SU-DHL-6 (cell line): ENCODE measurements around the gene IRX6.

Source experiments
- H2AFZ ChIP-seq: fragments of 200-600 bp; sonication (generic); 2 replicates; pipeline ENCODE4 v1.6.1; 2014; ENCODE audit warnings: low read depth, mild to moderate bottlenecking, moderate library complexity, mixed read lengths, antibody characterized with exemption, low read length; ENCODE audit not compliant: severe bottlenecking
- H3F3A ChIP-seq: fragments of 200-600 bp; shearing (Covaris generic); 2 replicates; pipeline ENCODE4 v1.6.0; 2016; ENCODE audit warnings: antibody characterized with exemption, mild to moderate bottlenecking; ENCODE audit not compliant: insufficient read depth
- H3K27ac ChIP-seq: fragments of 200-600 bp; sonication (generic); 2 replicates; pipeline ENCODE4 v1.5.1; 2016; ENCODE audit warnings: low read depth, mild to moderate bottlenecking, low read length, moderate library complexity, mixed read lengths
- H3K27me3 ChIP-seq: fragments of 200-600 bp; sonication (generic), shearing (Covaris generic); 2 replicates; pipeline ENCODE4 v1.6.0; 2014; ENCODE audit warnings: mild to moderate bottlenecking, low read length
- H3K36me3 ChIP-seq: fragments of 200-600 bp; sonication (generic); 2 replicates; pipeline ENCODE4 v1.6.1; 2014; ENCODE audit warnings: mild to moderate bottlenecking, low read length, mixed read lengths
- H3K4me2 ChIP-seq: fragments of 300-600, 200-600 bp; shearing (Covaris generic), sonication (generic); 2 replicates; pipeline ENCODE4 v1.6.0; 2014; ENCODE audit warnings: low read length, low read depth, mild to moderate bottlenecking; ENCODE audit not compliant: poor library complexity, severe bottlenecking
- H3K4me3 ChIP-seq: fragments of 200-600 bp; sonication (generic); 2 replicates; pipeline ENCODE4 v1.5.1; 2014; ENCODE audit warnings: antibody characterized with exemption, low read length, mild to moderate bottlenecking, mixed read lengths; ENCODE audit not compliant: insufficient read depth, poor library complexity, severe bottlenecking
- H3K79me2 ChIP-seq: fragments of 200-600 bp; sonication (generic); 2 replicates; pipeline ENCODE4 v1.6.1; 2014; ENCODE audit warnings: mild to moderate bottlenecking, low read length, moderate library complexity; ENCODE audit not compliant: insufficient read depth
- H3K9ac ChIP-seq: fragments of 200-600 bp; sonication (generic); 2 replicates; pipeline ENCODE4 v1.7.0; 2014; ENCODE audit warnings: mild to moderate bottlenecking, low read length
- H3K9me2 ChIP-seq: fragments of 200-600 bp; sonication (generic); replicated peaks from 2 replicates; pipeline ENCODE4 v1.6.1; 2014; ENCODE audit warnings: low read length; ENCODE audit not compliant: insufficient read depth
- H3K9me3 ChIP-seq: fragments of 200-600 bp; sonication (generic); 2 replicates; pipeline ENCODE4 v1.6.1; 2014; ENCODE audit warnings: low read length, mixed read lengths; ENCODE audit not compliant: insufficient read depth
- H4K20me1 ChIP-seq: fragments of 200-600 bp; sonication (generic); 2 replicates; pipeline ENCODE4 v1.6.1; 2014; ENCODE audit warnings: low read depth, mild to moderate bottlenecking, antibody characterized with exemption, low read length, moderate library complexity, mixed read lengths
- EZH2phosphoT487 ChIP-seq: fragments of 200-600 bp; sonication (generic), shearing (Covaris generic); conservative IDR thresholded peaks from 2 replicates; pipeline ENCODE4 v1.6.1; 2018; ENCODE audit warnings: mild to moderate bottlenecking, antibody characterized with exemption, low read length, moderate library complexity, mixed read lengths
- TF ChIP-seq, protein P1 (sequence below): fragments of 200-600 bp; sonication (generic); IDR thresholded peaks from one replicate; pipeline ENCODE4 v1.5.1; 2017; ENCODE audit warnings: antibody characterized with exemption, mild to moderate bottlenecking, low read length, moderate library complexity; ENCODE audit not compliant: insufficient read depth, poor library complexity, severe bottlenecking

IRX6 gene

GRCh38 chr16:55369151-55369550 lies 45.1 kb downstream of the IRX6 start:
- no peaks in the 10 kb centered on the region for H4K20me1 ChIP-seq
- H2AFZ ChIP-seq, result no peak overlapping the region
- H3K27me3 ChIP-seq, result no peaks in the 10 kb centered on the region
- H3K9me2 ChIP-seq, result no peaks in the 10 kb centered on the region
- H3K36me3 ChIP-seq, result no peaks in the 10 kb centered on the region
- H3K27ac ChIP-seq, result no peak overlapping the region
- H3K4me3 ChIP-seq, result no peak overlapping the region
- no peaks in the 10 kb centered on the region for H3K79me2 ChIP-seq
- no peak overlapping the region for H3K4me2 ChIP-seq
- H3F3A ChIP-seq, result no peaks in the 10 kb centered on the region
- TF ChIP-seq, protein P1, sequence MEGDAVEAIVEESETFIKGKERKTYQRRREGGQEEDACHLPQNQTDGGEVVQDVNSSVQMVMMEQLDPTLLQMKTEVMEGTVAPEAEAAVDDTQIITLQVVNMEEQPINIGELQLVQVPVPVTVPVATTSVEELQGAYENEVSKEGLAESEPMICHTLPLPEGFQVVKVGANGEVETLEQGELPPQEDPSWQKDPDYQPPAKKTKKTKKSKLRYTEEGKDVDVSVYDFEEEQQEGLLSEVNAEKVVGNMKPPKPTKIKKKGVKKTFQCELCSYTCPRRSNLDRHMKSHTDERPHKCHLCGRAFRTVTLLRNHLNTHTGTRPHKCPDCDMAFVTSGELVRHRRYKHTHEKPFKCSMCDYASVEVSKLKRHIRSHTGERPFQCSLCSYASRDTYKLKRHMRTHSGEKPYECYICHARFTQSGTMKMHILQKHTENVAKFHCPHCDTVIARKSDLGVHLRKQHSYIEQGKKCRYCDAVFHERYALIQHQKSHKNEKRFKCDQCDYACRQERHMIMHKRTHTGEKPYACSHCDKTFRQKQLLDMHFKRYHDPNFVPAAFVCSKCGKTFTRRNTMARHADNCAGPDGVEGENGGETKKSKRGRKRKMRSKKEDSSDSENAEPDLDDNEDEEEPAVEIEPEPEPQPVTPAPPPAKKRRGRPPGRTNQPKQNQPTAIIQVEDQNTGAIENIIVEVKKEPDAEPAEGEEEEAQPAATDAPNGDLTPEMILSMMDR, result no peak
- TF ChIP-seq EZH2phosphoT487, result no peak
- H3K9ac ChIP-seq, result no peak overlapping the region
- H3K9me3 ChIP-seq, result no peaks in the 10 kb centered on the region

DNA sequence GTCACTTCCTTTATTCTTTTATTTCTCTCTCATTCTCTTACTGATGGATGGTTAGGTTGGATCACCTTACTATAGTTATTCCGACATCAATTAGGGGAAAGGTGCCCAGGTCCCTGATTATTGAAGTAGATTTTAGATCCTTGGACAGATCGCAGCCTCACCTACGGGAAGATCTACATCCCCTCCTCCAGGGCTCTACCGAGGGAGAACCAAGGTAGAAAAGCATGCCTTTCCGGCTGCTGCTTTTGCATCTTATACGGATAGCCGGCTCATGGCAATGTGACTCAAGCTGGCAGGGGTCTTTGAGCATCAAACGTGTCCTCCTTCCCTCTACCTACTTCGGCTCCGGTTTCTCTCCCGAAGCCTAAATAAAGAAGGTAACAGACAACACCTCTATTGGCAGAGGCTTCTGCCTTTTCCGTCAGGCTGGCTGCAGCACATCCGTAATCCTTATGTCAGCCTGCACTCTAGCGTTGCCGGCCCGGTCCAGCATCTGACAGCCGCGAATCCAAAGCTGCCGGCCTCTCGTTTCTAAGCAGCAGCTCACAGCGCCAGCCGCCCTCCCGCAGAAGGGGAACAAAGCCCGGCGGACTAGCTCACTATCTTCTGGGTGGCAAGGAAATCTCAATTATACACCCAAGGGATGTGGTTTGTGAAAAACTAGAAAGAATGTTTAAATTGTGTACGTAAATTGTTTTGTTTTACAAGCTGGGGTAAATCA lies 46.9 kb downstream of the IRX6 start:
- TF ChIP-seq, protein P1, result no peak
- no peak for TF ChIP-seq EZH2phosphoT487

GRCh38 chr16:55372792-55373488 lies 48.9 kb downstream of the IRX6 start:
- Histone ChIP-seq H4K20me1 (no peaks in the 10 kb centered on the region), H3K4me2 (no peak overlapping the region), H3K79me2 (no peaks in the 10 kb centered on the region), H3K9ac (no peak overlapping the region), H3K36me3 (no peaks in the 10 kb centered on the region), H3K4me3 (no peak overlapping the region), H2AFZ (no peak overlapping the region), H3K9me2 (no peaks in the 10 kb centered on the region), H3K9me3 (no peaks in the 10 kb centered on the region), H3K27ac (no peak overlapping the region), H3K27me3 (no peaks in the 10 kb centered on the region), H3F3A (no peaks in the 10 kb centered on the region)
- no peak for TF ChIP-seq EZH2phosphoT487
- TF ChIP-seq, protein P1, result no peak

More for the DNA sequence above, 46.9 kb downstream of the IRX6 start:
- Histone ChIP-seq H3K9ac (no peak overlapping the region), H3F3A (no peaks in the 10 kb centered on the region), H3K9me3 (no peaks in the 10 kb centered on the region), H3K36me3 (no peaks in the 10 kb centered on the region), H3K4me3 (no peak overlapping the region), H3K27me3 (no peaks in the 10 kb centered on the region), H3K4me2 (no peak overlapping the region), H3K27ac (no peak overlapping the region), H2AFZ (no peak overlapping the region), H4K20me1 (no peaks in the 10 kb centered on the region), H3K9me2 (no peaks in the 10 kb centered on the region), H3K79me2 (no peaks in the 10 kb centered on the region)
